Measurements from ENCODE around the gene SHFL. TPM values are rescaled to one million over a fixed set of nuclear protein-coding genes. Genes with fewer than 3 reads are reported as not detected.

SHFL gene
- total RNA-seq, 6 donors from 2014 or later = 28.9 to 95.3 (median 39.0) TPM

DNA sequence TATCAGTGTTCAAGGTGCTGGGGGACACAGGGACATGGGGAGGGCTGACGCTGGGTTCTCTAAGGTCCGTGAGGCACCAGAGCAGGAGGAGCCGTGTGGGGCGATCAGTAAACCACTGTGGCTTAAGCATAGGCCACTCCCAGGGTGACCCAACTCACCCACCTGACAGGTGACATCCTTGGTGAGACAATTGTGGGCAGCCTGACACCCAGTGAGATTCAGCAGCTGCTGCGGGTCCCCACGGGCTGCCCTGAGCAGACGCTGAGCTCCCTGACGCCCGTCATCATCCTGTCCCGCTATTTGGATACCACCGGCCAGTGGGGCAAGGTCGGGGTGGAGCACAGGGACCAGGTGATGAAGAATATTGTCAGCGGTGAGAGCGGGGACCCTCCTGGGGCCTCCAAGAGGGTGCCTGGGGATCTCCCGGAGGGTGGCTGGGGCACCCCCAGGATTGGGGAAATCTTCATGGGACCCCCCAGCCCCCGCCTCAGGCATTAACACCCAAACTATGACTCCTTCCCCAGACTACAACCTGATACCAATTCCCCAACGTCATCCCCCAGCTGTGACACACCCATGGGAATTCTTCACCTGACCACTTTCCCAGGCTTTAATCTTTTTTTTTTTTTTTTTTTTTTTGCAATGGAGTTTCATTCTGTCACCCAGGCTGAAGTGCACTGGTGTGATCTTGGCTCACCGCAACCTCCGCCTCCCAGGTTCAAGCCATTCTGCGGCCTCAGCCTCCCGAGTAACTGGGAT is 33.3 kb upstream of the SHFL start:
- DNase-seq (no peak), ATAC-seq (ENCODE audit: low FRiP score in 2 of 2) (peak in 1 of 2 donors; percentile 23)
- Histone ChIP-seq H3K36me3 (no peaks in the 10 kb centered on the region), H3K27me3 (no peaks in the 10 kb centered on the region), H3K9me3 (no peaks in the 10 kb centered on the region), H3K27ac (no peak overlapping the region), H3K4me1 (no peaks in the 10 kb centered on the region), H3K4me3 (no peak overlapping the region)
- WGBS, 2 donors = 78 to 82% methylated on average over 14 to 21 of the region's 21 CpGs
- TF ChIP-seq POLR2AphosphoS5 (IDR thresholded peaks at IDR 0.05) (no peak), POLR2A (IDR thresholded peaks at IDR 0.05) (no peak), EP300 (IDR thresholded peaks at IDR 0.05) (no peak)
- TF ChIP-seq, protein P1, sequence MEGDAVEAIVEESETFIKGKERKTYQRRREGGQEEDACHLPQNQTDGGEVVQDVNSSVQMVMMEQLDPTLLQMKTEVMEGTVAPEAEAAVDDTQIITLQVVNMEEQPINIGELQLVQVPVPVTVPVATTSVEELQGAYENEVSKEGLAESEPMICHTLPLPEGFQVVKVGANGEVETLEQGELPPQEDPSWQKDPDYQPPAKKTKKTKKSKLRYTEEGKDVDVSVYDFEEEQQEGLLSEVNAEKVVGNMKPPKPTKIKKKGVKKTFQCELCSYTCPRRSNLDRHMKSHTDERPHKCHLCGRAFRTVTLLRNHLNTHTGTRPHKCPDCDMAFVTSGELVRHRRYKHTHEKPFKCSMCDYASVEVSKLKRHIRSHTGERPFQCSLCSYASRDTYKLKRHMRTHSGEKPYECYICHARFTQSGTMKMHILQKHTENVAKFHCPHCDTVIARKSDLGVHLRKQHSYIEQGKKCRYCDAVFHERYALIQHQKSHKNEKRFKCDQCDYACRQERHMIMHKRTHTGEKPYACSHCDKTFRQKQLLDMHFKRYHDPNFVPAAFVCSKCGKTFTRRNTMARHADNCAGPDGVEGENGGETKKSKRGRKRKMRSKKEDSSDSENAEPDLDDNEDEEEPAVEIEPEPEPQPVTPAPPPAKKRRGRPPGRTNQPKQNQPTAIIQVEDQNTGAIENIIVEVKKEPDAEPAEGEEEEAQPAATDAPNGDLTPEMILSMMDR (IDR thresholded peaks at IDR 0.05) = no peak

GRCh38 chr19:10061717-10062310 is 24.3 kb upstream of the SHFL start:
- Histone ChIP-seq H3K27me3 (no peaks in the 10 kb centered on the region), H3K4me3 (no peak overlapping the region), H3K27ac (no peak overlapping the region), H3K4me1 (no peaks in the 10 kb centered on the region), H3K36me3 (no peaks in the 10 kb centered on the region), H3K9me3 (no peaks in the 10 kb centered on the region)
- no peak for DNase-seq
- ATAC-seq (ENCODE audit: low FRiP score in 2 of 2) = no peak
- TF ChIP-seq EP300 (IDR thresholded peaks at IDR 0.05) = no peak
- TF ChIP-seq POLR2A (IDR thresholded peaks at IDR 0.05) = no peak
- TF ChIP-seq POLR2AphosphoS5 (IDR thresholded peaks at IDR 0.05) = no peak
- TF ChIP-seq, protein P1 (IDR thresholded peaks at IDR 0.05) = no peak
- 31 to 54% methylated on average over 5 to 15 of the region's 21 CpGs for WGBS, 2 donors

GRCh38 chr19:10068205-10068604 is 17.9 kb upstream of the SHFL start:
- TF ChIP-seq POLR2A (IDR thresholded peaks at IDR 0.05) = no peak
- no peak for TF ChIP-seq EP300 (IDR thresholded peaks at IDR 0.05)
- TF ChIP-seq POLR2AphosphoS5 (IDR thresholded peaks at IDR 0.05) = no peak
- TF ChIP-seq, protein P1 (IDR thresholded peaks at IDR 0.05) = no peak
- Histone ChIP-seq H3K27me3 (no peaks in the 10 kb centered on the region), H3K9me3 (no peaks in the 10 kb centered on the region), H3K27ac (no peak overlapping the region), H3K36me3 (no peaks in the 10 kb centered on the region), H3K4me1 (no peaks in the 10 kb centered on the region), H3K4me3 (no peak overlapping the region)
- 50 to 56% methylated on average over 4 of the region's 4 CpGs for WGBS, 2 donors
- ATAC-seq (ENCODE audit: low FRiP score in 2 of 2) (no peak), DNase-seq (no peak)

DNA sequence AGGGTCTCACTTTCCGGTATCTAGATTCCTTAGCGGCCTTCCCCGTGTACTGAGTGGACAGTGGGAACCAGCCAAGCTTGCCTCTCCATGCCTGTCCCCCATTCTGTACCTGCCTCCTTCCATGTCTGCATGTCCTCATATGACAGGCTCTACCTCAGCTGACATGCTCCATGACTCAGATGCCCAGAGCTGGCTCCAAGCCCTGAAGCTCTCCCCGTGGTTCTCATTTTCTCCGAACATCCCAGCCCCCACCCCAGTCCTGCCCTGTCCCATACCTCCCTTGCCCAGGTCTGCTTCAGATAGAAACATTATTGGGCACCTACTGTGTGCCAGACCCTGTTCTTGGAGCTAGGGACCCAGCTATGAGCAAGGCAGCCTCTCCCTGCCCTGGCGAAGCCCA is 17.1 kb upstream of the SHFL start:
- no peaks in the 10 kb centered on the region for H3K27me3 ChIP-seq
- H3K36me3 ChIP-seq = no peaks in the 10 kb centered on the region
- H3K4me3 ChIP-seq = no peak overlapping the region
- DNase-seq (no peak), ATAC-seq (ENCODE audit: low FRiP score in 2 of 2) (no peak)
- peaks cover 0 to 7% (median 2%) of the 10 kb centered on the region in 4 donors for H3K9me3 ChIP-seq
- no peaks in the 10 kb centered on the region for H3K4me1 ChIP-seq
- H3K27ac ChIP-seq = no peak overlapping the region
- WGBS, 2 donors = 71 to 75% methylated on average over 6 of the region's 6 CpGs
- TF ChIP-seq EP300 (IDR thresholded peaks at IDR 0.05) = no peak
- TF ChIP-seq, protein P1 (IDR thresholded peaks at IDR 0.05) = no peak
- TF ChIP-seq POLR2A (IDR thresholded peaks at IDR 0.05) = no peak
- no peak for TF ChIP-seq POLR2AphosphoS5 (IDR thresholded peaks at IDR 0.05)
